GM23338 (cell line): ENCODE measurements around the gene PRR12. TPM values are rescaled to one million over a fixed set of nuclear protein-coding genes. Genes with fewer than 3 reads are reported as not detected.

Experiments
- ATAC-seq: fragments of 200-7000 bp; cut with Tn5 transposase; 3 replicates; pipeline ENCODE4 v1.9.1; 2020
- DNase-seq: peaks from one replicate; pipeline ENCODE4 v3.0.0-alpha.2; 2015; ENCODE audit warnings: low spot score
- H2AFZ ChIP-seq: fragments of 200-600 bp; sonication (generic); 2 replicates; pipeline ENCODE4 v1.8.0; 2016; ENCODE audit warnings: antibody characterized with exemption, mild to moderate bottlenecking, moderate library complexity
- H3F3A ChIP-seq: fragments of 200-600 bp; sonication (generic); replicated peaks from 2 replicates; pipeline ENCODE4 v1.8.0; 2017; ENCODE audit warnings: antibody characterized with exemption, mixed run types, low read depth
- H3K27ac ChIP-seq: fragments of 200-600 bp; sonication (generic); 2 replicates; pipeline ENCODE4 v1.6.1; 2016; ENCODE audit warnings: low read depth
- H3K27me3 ChIP-seq: fragments of 200-600 bp; sonication (generic); 2 replicates; pipeline ENCODE4 v1.8.0; 2016; ENCODE audit warnings: mild to moderate bottlenecking, mixed run types, moderate library complexity; ENCODE audit not compliant: insufficient read depth
- H3K36me3 ChIP-seq: fragments of 200-600 bp; sonication (generic); 2 replicates; pipeline ENCODE4 v1.8.0; 2016; ENCODE audit warnings: mild to moderate bottlenecking; ENCODE audit not compliant: insufficient read depth
- H3K4me1 ChIP-seq: fragments of 200-600 bp; sonication (generic); 2 replicates; pipeline ENCODE4 v1.8.0; 2016; ENCODE audit warnings: mild to moderate bottlenecking, moderate library complexity; ENCODE audit not compliant: insufficient read depth
- H3K4me2 ChIP-seq: fragments of 200-600 bp; sonication (generic); 2 replicates; pipeline ENCODE4 v1.7.1; 2017; ENCODE audit warnings: mixed run types
- H3K4me3 ChIP-seq: fragments of 200-600 bp; sonication (generic); 2 replicates; pipeline ENCODE4 v1.6.1; 2016; ENCODE audit warnings: mixed run types
- H3K79me2 ChIP-seq: fragments of 200-600 bp; sonication (generic); replicated peaks from 2 replicates; pipeline ENCODE4 v1.8.0; 2017; ENCODE audit warnings: mild to moderate bottlenecking; ENCODE audit not compliant: insufficient read depth
- H3K9me2 ChIP-seq: fragments of 200-600 bp; sonication (generic); 2 replicates; pipeline ENCODE4 v1.8.0; 2017; ENCODE audit not compliant: insufficient read depth
- H4K20me1 ChIP-seq: fragments of 200-600 bp; sonication (generic); replicated peaks from 2 replicates; pipeline ENCODE4 v1.8.0; 2017; ENCODE audit warnings: mild to moderate bottlenecking; ENCODE audit not compliant: insufficient read depth
- H3K27ac Mint-ChIP-seq: 2 replicates; pipeline ENCODE4 v1.8.0; 2020; ENCODE audit warnings: inconsistent platforms, mild to moderate bottlenecking, moderate library complexity, mixed read lengths
- H3K27me3 Mint-ChIP-seq: 3 replicates; pipeline ENCODE4 v1.8.0; 2022; ENCODE audit warnings: low read depth, mild to moderate bottlenecking, moderate library complexity, mixed read lengths, inconsistent platforms; ENCODE audit not compliant: insufficient read depth, poor library complexity
- H3K36me3 Mint-ChIP-seq: 3 replicates; pipeline ENCODE4 v1.8.0; 2021; ENCODE audit warnings: low read depth, mild to moderate bottlenecking, inconsistent platforms, moderate library complexity, mixed read lengths
- H3K4me1 Mint-ChIP-seq: 3 replicates; pipeline ENCODE4 v1.8.0; 2020; ENCODE audit warnings: mild to moderate bottlenecking, inconsistent platforms, mixed read lengths
- H3K4me3 Mint-ChIP-seq: 3 replicates; pipeline ENCODE4 v1.8.0; 2021; ENCODE audit warnings: moderate library complexity, mild to moderate bottlenecking, inconsistent platforms, mixed read lengths
- H3K9me3 Mint-ChIP-seq: 3 replicates; pipeline ENCODE4 v1.8.0; 2020; ENCODE audit warnings: moderate library complexity, mild to moderate bottlenecking, inconsistent platforms, mixed read lengths
- CREB1 ChIP-seq: fragments of 250-450 bp; sonication (Bioruptor Pico); IDR thresholded peaks from 2 replicates; pipeline ENCODE4 v1.5.0; 2020; ENCODE audit warnings: low read depth, mild to moderate bottlenecking, moderate library complexity
- CTCF ChIP-seq, 2 experiments: fragments of 200-600 bp in 1 of 2; sonication (generic) in 1 of 2; conservative IDR thresholded peaks; 2 replicates each; pipeline versions ENCODE4 v1.5.1 to v1.6.1; 2016 to 2017; ENCODE audit warnings: antibody characterized with exemption in 2 of 2, low read depth in 2 of 2, mild to moderate bottlenecking in 2 of 2, moderate library complexity in 1 of 2
- ETS1 ChIP-seq: IDR thresholded peaks from 2 replicates; pipeline ENCODE4 v1.6.1; 2016; ENCODE audit warnings: antibody characterized with exemption
- EZH2 ChIP-seq: fragments of 200-600 bp; sonication (generic); IDR thresholded peaks from one replicate; pipeline ENCODE4 v1.8.0; 2017; ENCODE audit warnings: antibody characterized with exemption, mild to moderate bottlenecking, low read depth; ENCODE audit not compliant: unreplicated experiment
- EZH2phosphoT487 ChIP-seq: fragments of 200-600 bp; sonication (generic); IDR thresholded peaks from one replicate; pipeline ENCODE4 v1.8.1; 2018; ENCODE audit warnings: antibody characterized with exemption; ENCODE audit not compliant: unreplicated experiment
- JUNB ChIP-seq: IDR thresholded peaks from one replicate; pipeline ENCODE4 v1.6.1; 2016; ENCODE audit warnings: antibody characterized with exemption; ENCODE audit not compliant: unreplicated experiment
- NANOG ChIP-seq: IDR thresholded peaks from 2 replicates; pipeline ENCODE4 v1.6.1; 2016; ENCODE audit warnings: antibody characterized with exemption, borderline replicate concordance
- POLR2AphosphoS5 ChIP-seq: IDR thresholded peaks from 2 replicates; pipeline ENCODE4 v1.6.1; 2016; ENCODE audit warnings: antibody characterized with exemption, low read depth
- STAT1 ChIP-seq: IDR thresholded peaks from one replicate; pipeline ENCODE4 v1.6.1; 2016; ENCODE audit warnings: antibody characterized with exemption; ENCODE audit not compliant: unreplicated experiment
- ZNF114 ChIP-seq: fragments of 250-450 bp; sonication (Bioruptor Pico); IDR thresholded peaks from 2 replicates; pipeline ENCODE4 v1.5.0; 2020; ENCODE audit warnings: mild to moderate bottlenecking, moderate library complexity
- ZNF331 ChIP-seq: fragments of 250-450 bp; sonication (Bioruptor Pico); IDR thresholded peaks from 2 replicates; pipeline ENCODE4 v1.5.0; 2020; ENCODE audit warnings: low read depth, mild to moderate bottlenecking, moderate library complexity
- polyA plus RNA-seq: library from polyadenylated mRNA; unstranded; fragments of >200 nt; fragmentation: Nextera tagmentation; extraction: Ambion mirVana; gene quantifications from 2 replicates; pipeline ENCODE4 v1.2.1, GENCODE V29; 2016
- total RNA-seq: library from RNA; depleted of rRNA; stranded (reverse); fragments of >200 nt; shearing (Covaris generic); gene quantifications from 2 replicates; pipeline ENCODE4 v1.2.3, GENCODE V29; 2014
- TF ChIP-seq, protein P1 (sequence below): IDR thresholded peaks from one replicate; pipeline ENCODE4 v1.6.1; 2018; ENCODE audit warnings: antibody characterized with exemption; ENCODE audit not compliant: unreplicated experiment

Gene PRR12
- total and polyA plus RNA-seq, 2 experiments from 2014 or later = 8.6 to 41.6 TPM

DNA sequence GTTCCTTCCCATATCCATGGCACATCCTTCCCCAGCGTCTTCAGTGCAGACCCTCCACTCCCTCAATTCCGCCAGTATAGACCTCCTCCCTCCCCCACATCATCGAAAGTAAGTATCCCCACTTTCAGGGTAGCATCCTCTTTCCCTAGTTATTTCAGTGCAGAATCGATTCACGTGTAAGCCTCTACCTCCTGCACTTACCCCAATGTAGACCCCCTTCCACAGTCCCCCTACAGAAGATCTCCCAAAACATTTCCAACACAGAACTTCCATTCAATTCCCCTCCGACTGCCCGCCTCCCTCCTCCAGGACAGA lies 74.0 kb downstream of the PRR12 start (continued):
- TF ChIP-seq JUNB (no peak), ETS1 (no peak), STAT1 (no peak), EZH2phosphoT487 (no peak), POLR2AphosphoS5 (no peak), EZH2 (no peak), CREB1 (CRISPR knock-in tag) (no peak), ZNF114 (CRISPR knock-in tag) (no peak)
- TF ChIP-seq, protein P1, sequence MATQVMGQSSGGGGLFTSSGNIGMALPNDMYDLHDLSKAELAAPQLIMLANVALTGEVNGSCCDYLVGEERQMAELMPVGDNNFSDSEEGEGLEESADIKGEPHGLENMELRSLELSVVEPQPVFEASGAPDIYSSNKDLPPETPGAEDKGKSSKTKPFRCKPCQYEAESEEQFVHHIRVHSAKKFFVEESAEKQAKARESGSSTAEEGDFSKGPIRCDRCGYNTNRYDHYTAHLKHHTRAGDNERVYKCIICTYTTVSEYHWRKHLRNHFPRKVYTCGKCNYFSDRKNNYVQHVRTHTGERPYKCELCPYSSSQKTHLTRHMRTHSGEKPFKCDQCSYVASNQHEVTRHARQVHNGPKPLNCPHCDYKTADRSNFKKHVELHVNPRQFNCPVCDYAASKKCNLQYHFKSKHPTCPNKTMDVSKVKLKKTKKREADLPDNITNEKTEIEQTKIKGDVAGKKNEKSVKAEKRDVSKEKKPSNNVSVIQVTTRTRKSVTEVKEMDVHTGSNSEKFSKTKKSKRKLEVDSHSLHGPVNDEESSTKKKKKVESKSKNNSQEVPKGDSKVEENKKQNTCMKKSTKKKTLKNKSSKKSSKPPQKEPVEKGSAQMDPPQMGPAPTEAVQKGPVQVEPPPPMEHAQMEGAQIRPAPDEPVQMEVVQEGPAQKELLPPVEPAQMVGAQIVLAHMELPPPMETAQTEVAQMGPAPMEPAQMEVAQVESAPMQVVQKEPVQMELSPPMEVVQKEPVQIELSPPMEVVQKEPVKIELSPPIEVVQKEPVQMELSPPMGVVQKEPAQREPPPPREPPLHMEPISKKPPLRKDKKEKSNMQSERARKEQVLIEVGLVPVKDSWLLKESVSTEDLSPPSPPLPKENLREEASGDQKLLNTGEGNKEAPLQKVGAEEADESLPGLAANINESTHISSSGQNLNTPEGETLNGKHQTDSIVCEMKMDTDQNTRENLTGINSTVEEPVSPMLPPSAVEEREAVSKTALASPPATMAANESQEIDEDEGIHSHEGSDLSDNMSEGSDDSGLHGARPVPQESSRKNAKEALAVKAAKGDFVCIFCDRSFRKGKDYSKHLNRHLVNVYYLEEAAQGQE = no peak

GRCh38 chr19:49665351-49666119 lies 74.6 kb downstream of the PRR12 start, which contains the start of the genes BCL2L12 and IRF3:
BCL2L12 (plus strand) TSS chr19:49665933; CDS start chr19:49666693, 760 bp downstream.
IRF3 (minus strand) TSS chr19:49665857; CDS start chr19:49664838, 1,019 bp downstream.
- DNase-seq = peak; percentile 98
- TF ChIP-seq NANOG (no peak), ZNF331 (CRISPR knock-in tag) (no peak), STAT1 (no peak), POLR2AphosphoS5 (peak; percentile 67), CREB1 (CRISPR knock-in tag) (0 out of 2 replicates have a peak, but pooled peaks have one; percentile 36), EZH2 (no peak), ETS1 (0 out of 2 replicates have a peak, but pooled peaks have one; percentile 40), ZNF114 (CRISPR knock-in tag) (no peak), EZH2phosphoT487 (no peak), CTCF (conservative IDR thresholded peaks at IDR 0.05; ENCODE audit: low read depth in 2 of 2) (no peak), JUNB (no peak)
- TF ChIP-seq, protein P1 = no peak

More at GRCh38 chr19:49665351-49666119, 74.6 kb downstream of the PRR12 start, which contains the start of the genes BCL2L12 and IRF3:
- H2AFZ ChIP-seq = peak within 1 kb of the TSS; percentile 53; the same call in 1 of the 2 replicates
- peaks cover 36% of the 10 kb centered on the region for H3K79me2 ChIP-seq
- H3K36me3 Mint-ChIP-seq = peaks cover 51% of the 10 kb centered on the region
- H3K36me3 ChIP-seq = peaks cover 24% of the 10 kb centered on the region
- peaks cover 9% of the 10 kb centered on the region for H3K4me1 ChIP-seq
- H3K4me2 ChIP-seq = peak within 1 kb of the TSS; percentile 99
- peak within 1 kb of the TSS; percentile 95 for H3K27ac Mint-ChIP-seq
- peaks cover 28% of the 10 kb centered on the region for H4K20me1 ChIP-seq
- H3K9me3 Mint-ChIP-seq = peaks cover 2% of the 10 kb centered on the region
- H3K27me3 ChIP-seq = no peaks in the 10 kb centered on the region
- H3K9me2 ChIP-seq = no peaks in the 10 kb centered on the region
- H3K4me3 Mint-ChIP-seq = peak within 1 kb of the TSS; percentile 98
- H3F3A ChIP-seq = peaks cover 33% of the 10 kb centered on the region
- H3K27ac ChIP-seq = peak within 1 kb of the TSS; percentile 96
- peaks cover 17% of the 10 kb centered on the region for H3K4me1 Mint-ChIP-seq
- H3K27me3 Mint-ChIP-seq = peaks cover 20% of the 10 kb centered on the region
- peak; percentile 69 for ATAC-seq
- H3K4me3 ChIP-seq = peak within 1 kb of the TSS; percentile 70
